ENCODE measurements around the gene CACNB2.

GRCh38 chr10:18500576-18500975, 360.4 kb downstream of the CACNB2 start:
- TF ChIP-seq CTCF (IDR thresholded peaks at IDR 0.05) (no peak), EP300 (IDR thresholded peaks at IDR 0.05) (no peak), POLR2A (IDR thresholded peaks at IDR 0.05) (no peak)

All from tibial nerve (tissue), 4 donors.